COLO668 (cell line): ENCODE data around the gene RCVRN.

ENCODE experiments used
- DNase-seq: peaks from one replicate; lab custom pipeline; 2025; ENCODE audit not compliant: unreplicated experiment; lab: John Stamatoyannopoulos, UW

RCVRN gene

DNA sequence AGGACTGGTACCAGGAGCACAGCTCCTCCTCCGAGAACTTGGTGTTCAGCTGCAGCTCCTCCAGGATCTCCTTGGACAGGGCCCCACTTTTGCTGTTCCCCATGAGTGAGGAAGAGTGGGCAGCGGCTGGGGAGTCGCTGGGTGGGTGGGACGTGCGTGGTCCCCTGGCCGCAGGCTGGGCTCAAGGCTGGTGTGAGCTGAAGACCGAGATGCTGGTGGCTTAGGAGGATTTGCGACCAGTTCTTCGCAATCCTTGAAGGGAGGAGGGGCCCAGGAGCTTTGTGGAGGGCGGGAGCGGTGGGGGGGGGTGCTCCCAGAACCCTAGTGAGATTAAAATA, at the start of gene RCVRN:
TSS of gene RCVRN (minus strand) at position 194 of the 338 bp plus-strand sequence. CDS start at position 103, 91 bp downstream.
- DNase-seq = no peak

DNA sequence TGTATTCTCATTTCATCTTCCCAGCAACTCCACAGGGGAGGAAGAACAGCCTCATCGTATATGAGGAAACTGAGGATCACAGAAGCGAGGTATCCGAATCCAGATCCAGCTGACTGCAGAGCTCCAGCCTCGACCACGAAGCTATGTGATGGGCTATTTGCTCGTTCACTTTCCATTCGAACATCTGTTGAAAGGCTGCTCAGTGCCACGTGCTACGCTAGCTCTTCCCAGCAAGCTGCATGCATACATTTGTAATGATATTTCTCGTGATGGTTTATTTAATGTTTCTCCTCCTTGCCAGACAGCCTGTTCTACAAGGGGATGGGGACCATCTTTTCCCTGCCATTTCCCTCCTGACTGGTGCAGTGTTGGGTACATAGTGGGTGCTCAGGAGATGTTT, 48.4 kb upstream of the RCVRN start:
- no peak for DNase-seq

- no peak for DNase-seq
Measured at GRCh38 chr17:9951803-9952202, 46.7 kb upstream of the RCVRN start.

DNA sequence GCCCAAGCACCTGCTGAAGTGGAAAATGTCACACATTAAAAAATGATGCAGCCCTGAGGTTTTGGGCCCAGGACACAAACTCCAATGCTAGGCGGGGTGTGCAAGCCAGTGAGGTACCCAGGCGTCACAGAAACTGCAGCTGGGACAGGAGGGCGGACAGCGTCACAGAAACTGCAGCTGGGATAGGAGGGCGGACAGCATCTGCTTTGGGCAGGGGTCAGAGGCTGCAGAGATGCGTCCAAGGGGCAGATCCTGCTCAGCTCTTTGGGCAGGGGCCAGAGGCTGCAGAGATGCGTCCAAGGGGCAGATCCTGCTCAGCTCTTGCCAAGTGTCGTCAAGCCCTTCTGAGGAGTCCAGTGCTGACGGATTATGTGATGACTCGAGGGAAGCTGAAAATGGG, 43.9 kb upstream of the RCVRN start:
- no peak for DNase-seq

- DNase-seq = no peak
Measured at GRCh38 chr17:9944704-9945103, 39.6 kb upstream of the RCVRN start.

GRCh38 chr17:9943343-9943742, 38.3 kb upstream of the RCVRN start:
- no peak for DNase-seq

DNA sequence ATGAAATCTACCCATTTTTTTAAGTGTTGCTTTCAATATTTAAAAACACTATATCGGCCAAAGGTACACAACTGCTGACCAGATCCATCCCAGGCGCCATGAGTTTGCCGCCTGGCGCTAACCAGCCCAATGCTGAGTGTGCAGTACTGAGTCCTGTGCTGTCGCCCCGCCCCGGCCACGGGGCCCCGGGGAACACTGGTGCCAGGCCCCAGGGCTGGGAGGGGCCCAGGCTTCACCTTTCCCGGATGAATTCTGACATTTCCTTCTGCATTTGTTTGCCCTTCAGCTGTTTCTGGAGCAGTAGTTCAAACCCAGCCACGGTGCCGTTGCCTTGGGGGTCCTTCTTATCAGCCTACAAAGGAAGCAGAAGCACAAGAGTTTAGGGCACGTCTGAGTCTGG, 37.8 kb upstream of the RCVRN start:
- no peak for DNase-seq

- DNase-seq = no peak
Measured at GRCh38 chr17:9941305-9941704, 36.2 kb upstream of the RCVRN start.

- no peak for DNase-seq
Measured at GRCh38 chr17:9940841-9941240, 35.8 kb upstream of the RCVRN start.

DNA sequence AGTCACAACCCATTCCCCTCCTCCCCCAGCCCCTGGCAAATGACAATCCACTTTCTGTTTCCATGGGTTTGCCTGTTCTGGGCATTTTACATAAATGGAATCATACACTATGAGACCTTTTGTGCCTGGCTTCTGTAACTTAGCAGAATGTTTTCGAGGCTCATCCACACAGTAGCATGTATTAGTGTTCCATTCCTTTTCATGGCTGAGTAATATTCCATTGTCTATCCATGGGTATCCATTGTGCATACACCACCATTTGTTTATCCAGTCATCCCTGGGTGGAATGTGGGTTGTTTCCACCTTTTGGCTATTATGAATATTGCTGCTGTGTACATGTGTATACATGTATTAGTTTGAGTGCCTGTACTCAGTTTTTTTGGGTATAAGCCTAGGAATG, 33.7 kb upstream of the RCVRN start:
- no peak for DNase-seq

DNA sequence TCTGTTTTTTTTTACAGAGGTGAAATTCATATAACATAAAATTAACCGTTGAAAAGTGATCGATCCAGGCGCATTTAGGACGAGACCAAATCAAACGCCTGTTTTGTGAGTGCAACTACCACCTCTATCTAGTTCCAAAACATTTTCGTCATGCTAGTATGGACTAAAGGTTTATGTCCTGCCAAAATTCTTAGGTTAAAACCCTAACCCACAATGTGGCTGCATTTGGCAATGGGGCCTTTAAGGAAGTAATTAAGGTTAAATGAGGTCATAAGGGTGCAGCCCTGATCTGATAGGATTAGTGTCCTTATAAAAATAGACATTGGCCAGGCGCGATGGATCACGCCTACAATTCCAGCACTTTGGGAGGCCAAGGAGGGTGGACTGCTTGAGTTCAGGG, 32.8 kb upstream of the RCVRN start:
- no peak for DNase-seq

DNA sequence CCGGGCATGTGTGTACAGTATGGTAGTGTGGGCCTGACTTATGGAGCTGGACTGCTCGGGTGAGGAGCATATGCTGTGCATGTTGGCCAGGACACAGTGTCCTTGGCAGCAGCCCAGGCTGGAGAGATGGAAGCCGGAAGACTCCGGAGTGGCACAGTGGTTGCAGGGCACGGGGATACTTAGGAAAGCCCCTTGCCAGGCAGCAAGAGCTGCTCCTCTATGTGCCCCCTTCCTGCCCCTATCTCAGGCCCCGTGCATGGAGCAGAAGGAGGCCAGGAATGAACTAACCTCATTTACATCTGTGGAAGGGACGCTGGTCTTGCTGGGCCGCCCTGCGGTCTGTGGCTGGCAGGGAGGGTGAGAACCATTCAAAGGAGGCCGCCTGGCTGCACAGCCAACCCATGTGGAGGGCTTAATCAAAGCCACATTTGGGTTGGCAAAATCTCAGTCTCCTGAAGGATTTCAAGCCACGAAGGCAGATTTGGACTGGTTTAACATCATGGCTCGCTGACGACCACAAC, 32.2 kb upstream of the RCVRN start:
- DNase-seq = no peak

DNA sequence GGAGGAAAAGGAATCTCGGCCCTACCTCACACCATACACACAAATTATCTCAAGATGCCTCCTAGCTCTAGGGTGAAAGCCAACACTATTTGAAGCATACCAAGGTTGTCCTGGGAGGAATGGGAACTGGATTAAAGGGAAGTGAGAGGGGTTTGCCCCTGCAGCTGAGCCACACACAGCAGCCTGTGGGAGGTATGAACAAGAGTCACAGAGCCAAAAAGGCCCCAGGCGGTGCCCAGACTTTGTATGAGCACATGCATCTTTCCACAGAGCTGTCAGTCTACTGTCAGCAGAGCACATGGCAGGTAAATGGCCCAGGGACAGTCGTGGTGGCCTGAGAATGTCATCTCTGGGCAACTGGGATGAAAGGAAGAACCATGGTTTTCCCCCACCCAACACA, 31.0 kb upstream of the RCVRN start:
- no peak for DNase-seq

DNA sequence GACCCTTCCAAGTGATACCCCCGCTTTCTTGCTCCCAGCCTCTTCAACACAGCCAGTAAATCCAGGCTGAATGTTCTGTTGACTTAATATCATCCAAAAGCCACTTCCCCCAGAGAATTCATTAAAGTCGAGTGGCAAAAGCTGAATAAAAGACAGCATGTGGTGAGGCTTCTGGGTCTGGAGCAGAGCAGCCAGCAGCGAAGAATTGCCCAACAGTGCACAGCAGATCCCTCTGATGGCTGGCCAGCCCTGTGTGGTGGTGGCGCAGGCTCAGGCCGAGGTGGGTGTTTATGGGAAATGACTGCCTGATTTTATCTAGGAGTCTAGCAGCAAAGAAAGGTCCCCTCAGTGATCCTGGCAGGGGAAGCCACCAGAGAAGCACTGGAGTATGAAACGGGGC, 30.3 kb upstream of the RCVRN start:
- no peak for DNase-seq

DNA sequence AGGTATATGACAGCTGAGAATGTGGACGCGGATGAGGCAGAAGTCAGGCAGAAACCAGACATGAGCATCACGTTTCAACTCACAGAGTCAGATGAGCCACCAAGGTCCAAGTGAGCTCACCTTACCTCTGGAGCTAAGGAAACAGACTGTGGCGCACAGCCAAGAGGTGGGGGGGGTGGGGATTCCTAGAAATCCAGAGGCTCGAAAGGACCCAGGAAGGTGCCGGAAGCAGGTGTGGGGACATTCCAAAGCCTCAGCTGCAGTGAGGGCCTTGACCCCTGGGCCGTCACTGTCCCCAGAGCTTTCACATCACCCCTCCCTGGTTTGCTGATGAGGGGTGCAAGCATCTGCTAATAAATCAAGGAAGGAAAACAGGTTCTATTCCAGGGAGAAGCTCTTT, 29.3 kb upstream of the RCVRN start:
- DNase-seq = no peak

DNA sequence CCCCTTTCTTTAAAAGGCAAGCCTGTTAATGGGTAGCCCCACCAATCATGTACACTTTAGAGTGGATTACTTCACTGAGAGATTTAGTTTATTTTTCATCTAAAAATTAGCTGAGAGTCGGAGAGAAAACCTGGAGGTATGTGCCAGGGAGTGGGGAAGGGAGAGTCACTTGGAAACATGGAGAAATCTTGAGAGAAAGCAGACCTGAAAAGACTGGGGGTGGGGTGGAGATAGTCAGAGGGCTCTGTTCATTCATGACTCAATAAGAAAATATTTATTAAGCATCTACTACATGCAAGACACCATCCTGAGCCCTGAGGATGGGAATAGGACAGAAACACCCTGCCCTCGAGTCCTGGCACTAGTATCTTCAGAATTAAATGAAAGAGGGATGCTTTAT, 27.4 kb upstream of the RCVRN start:
- no peak for DNase-seq

DNA sequence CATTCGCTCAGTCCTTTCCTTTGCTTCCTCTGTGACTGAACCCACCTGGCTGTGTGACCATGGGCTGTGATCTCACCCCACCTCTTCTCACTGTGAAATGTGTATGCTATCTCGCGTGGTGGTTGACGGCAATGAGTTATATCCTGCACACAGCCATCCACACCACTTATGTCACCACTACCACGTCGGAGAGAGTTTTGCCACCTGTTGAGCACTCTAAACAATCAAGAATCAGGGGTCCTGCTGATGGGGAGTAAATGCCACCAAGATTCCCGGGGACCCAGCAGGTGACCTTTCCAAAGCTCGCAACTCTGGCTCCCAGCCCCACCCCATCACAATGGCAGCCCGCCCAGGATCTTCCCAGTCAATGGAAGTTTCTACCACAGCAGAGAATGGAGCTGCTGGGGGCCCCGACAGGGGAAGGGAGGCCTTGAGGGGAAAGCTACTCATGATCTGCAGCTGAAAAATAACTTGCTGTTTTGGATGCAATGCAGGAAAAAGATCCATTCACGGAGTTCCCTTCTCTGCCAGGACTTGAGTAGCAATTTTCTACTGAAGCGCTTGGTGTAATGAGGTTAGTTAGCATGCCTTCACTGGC, 26.2 kb upstream of the RCVRN start:
- DNase-seq = no peak

GRCh38 chr17:9929871-9930270, 24.8 kb upstream of the RCVRN start:
- DNase-seq = no peak

- DNase-seq = no peak
Measured at GRCh38 chr17:9928601-9929333, 23.7 kb upstream of the RCVRN start.

DNA sequence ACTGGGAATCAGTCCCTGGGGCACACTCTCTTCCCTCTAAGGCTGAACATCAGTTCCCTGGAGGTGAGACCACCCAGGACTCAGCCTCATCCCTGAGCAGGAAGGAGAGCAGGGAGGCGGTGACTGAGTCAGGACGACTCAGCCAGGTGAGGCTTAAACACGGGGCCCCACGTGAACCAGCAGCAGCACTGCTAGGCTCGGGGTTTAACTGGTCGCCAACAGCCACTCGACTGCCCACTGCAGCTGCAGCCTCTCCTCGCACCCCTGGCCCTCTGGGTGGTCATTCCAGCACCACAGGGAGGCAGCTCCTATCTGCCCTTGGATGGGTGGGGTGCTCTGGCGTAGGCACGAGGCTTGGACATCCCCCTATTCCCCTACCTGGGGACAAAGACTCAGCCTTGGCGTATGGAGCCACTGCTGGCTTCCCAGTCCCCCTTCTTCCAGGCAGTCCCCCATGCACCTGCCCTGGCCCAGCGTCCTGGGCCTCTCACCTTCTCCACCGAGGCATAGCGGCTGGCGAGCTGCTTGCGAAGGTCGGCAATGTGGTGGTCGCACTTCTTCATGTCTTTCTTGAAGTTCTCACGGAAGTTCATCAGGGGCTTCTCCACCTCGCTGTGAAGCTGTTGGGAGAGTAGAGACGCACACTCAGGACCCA, 21.2 kb upstream of the RCVRN start:
- DNase-seq = no peak

- no peak for DNase-seq
Measured at GRCh38 chr17:9925457-9925856, 20.4 kb upstream of the RCVRN start.

- peak; percentile 5 for DNase-seq
Measured at GRCh38 chr17:9924735-9925191, 19.7 kb upstream of the RCVRN start.
